HG03558 (cell line): ENCODE data around the gene ABCF1.

Experiments used
- ATAC-seq: cut with Tn5 transposase; IDR thresholded peaks from one replicate; pipeline ENCODE4 v1.9.1; 2021; ENCODE audit warnings: moderate number of reproducible peaks; ENCODE audit not compliant: unreplicated experiment; ENCODE audit errors: extremely low read depth

ABCF1 gene

DNA sequence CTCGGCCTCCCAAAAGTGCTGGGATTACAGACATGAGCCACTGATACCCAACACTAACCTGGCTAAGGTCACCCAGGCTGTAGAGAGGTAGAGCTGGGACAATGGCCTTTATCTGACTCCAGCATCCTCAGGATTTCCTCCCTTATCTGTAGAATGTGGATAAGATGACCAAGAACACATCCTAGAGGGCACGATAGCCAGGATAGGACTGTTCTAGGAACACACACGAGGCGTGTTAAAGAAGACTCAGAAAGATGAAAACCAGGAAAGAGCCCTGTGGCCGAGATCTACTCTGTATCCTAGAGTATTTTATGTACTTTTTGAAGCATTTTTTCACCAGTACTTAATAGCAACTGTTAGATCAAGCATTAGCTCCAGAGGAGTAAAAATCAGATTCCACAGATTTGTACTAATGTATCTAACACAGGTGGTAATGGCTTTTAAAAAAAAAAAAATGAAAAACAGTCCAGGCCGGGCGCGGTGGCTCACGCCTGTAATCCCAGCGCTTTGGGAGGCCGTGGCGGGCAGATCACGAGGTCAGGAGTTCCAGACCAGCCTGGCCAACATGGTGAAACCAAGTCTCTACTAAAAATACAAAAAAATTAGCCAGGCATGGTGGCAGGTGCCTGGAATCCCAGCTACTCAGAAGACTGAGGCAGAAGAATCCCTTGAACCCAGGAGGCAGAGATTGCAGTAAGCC lies 28.5 kb downstream of the ABCF1 start:
- no peak for ATAC-seq

- ATAC-seq, result no peak
Measured at GRCh38 chr6:30600451-30600961, 29.3 kb downstream of the ABCF1 start.

GRCh38 chr6:30601436-30601814 lies 30.2 kb downstream of the ABCF1 start:
- no peak for ATAC-seq

- no peak for ATAC-seq
Measured at GRCh38 chr6:30601815-30602641, 30.8 kb downstream of the ABCF1 start.

GRCh38 chr6:30603961-30604360 lies 32.7 kb downstream of the ABCF1 start:
- ATAC-seq, result no peak

- no peak for ATAC-seq
Measured at GRCh38 chr6:30610065-30610464, 38.8 kb downstream of the ABCF1 start.

DNA sequence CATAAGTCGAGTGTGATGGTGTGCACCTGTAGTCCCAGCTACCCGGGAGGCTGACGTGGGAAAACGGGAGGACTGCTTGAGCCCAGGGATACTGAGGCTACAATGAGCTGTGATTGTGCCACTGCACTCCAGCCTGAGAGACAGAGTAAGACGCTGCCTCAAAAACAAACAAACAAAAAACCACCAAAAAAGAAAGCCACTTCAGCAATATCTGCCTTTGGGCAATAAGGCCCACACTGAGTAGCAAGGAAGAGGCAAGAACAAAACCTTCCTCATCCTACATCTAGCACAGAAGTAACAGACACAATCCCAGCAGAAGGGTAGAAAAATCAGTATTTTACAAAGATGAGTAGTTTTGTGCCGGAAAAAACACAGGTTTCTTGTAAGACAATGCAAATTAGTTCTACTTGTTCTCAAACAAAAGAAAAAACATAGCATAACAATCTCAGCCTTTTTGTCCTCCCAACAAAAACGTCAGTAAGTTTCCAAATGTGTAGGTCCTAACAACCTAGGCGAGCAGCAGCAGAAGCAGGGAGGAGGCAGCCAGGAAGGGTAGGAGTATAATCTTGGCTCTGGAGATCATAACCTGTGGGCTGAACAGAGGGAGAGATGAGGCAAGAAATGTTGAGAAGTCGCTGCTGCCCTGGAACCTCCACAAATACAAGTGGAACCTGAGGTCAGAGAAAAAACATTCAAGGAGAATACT lies 40.1 kb downstream of the ABCF1 start:
- ATAC-seq, result no peak

- no peak for ATAC-seq
Measured at GRCh38 chr6:30611856-30612194, 40.6 kb downstream of the ABCF1 start.

GRCh38 chr6:30612213-30612612 lies 41.0 kb downstream of the ABCF1 start:
- ATAC-seq, result no peak

DNA sequence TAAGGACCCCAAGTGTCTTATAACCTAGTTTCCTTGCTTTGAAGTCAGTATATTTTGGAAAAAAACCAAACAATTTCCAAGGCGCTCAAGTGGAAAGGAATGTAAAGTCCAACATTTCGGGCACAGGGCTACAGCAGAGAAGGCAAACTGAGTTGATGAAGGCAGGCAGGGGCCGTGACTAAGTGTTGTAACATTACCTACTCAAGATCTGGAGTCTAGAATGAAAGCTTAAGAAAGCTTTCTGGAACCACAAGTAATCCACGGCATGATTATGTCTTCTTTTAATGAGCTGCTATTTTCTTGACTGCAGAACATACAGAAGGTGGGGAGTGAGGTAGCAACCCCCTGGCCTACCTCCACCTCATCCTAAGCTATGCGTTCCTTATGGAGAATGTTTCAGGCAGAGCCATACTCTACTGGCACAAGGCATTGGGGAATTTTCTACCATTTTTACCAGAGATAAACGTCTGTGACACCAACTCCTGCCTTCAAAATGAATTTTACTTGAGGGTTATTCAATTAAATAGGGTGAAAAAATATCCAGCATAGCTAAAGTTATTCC lies 41.5 kb downstream of the ABCF1 start:
- no peak for ATAC-seq

DNA sequence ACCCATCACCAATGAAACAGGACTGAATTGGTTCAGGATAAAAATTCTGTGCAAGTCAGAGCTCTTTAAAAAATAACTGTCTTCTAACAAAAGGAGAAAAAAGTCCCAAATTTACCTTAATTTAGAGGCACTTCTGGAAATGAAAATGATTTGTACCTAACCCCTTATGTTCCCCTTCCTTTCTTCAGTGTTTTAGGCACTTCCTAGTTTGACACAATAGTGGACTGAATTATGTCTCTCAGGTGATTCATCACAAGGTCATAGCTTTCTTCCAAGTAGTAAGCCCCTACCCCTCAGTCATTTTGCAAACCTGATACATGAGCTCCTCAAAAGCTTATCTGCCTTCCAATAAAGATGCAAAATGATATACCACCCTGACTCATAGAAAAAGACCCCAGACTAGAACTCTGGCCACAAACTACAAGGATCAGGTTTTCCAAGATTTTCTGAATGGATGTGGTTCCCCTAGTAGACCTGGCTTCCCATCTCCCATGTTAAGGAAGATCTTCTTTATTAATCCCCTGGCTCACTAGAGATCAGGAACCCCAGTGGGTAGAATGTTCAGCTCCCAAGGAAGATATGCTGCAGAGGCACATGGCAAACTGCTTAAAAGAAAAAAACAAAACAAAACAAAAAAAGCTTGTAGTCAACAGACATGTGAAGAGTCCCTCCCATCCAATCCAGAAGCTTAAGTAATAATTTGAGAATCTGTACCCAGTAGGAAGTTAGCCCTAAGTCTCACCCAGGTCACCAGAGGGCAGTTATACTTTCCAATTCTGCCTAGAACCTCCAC lies 42.2 kb downstream of the ABCF1 start:
- ATAC-seq, result no peak

- ATAC-seq, result no peak
Measured at GRCh38 chr6:30614044-30614842, 43.0 kb downstream of the ABCF1 start.

- peak; percentile 34 for ATAC-seq
Measured at GRCh38 chr6:30614843-30615218, 43.6 kb downstream of the ABCF1 start.

GRCh38 chr6:30615219-30615957 lies 44.1 kb downstream of the ABCF1 start:
- ATAC-seq, result no peak

- ATAC-seq, result no peak
Measured at GRCh38 chr6:30615958-30616810, 44.9 kb downstream of the ABCF1 start.

DNA sequence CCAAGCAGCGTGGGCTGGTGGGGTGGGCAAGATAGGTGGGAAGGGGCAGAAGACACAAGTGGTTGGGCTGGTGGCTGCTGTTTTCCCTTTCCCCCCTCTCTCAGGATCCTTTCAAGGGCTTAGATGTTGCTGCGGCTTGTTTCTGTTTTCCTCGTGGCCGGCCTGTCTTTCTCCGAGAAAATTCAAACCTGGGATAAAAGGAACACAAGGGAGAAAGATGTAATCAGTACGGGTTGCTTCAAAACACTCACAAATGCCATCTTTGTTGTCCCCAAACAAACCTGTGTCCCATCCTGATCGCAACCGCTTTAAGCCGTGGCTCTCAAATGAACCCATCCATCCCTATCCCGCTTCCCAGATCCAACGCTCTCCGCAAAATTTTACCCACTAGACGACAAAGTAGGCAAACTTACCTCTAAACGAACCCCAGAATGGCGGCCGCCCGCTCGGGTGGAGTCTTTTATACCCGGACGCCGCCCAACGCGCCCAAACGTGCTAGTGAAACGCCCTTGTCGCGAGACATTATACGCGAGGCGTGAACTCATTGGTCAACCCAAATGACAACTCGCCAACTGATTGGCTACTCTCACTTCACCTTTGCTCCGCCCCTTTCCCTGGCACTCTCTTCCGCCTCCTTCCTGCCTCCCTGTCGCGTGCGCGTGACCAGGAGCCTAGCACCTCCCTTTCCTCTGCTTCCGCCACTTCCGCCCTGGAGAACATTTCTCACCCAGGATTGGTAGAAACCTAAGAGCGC lies 45.7 kb downstream of the ABCF1 start, which contains the start of gene PPP1R10:
TSS of gene PPP1R10 (minus strand) at position 433 of the 754 bp plus-strand sequence. CDS start 7,299 bp downstream, outside the sequence.
- ATAC-seq, result peak; percentile 46
